GM19193 (cell line): ENCODE results near the gene CLDND2.
A peak's percentile ranks its signal among the peaks of the same experiment; 100 is the strongest.

ENCODE experiments used
- POLR2A ChIP-seq: IDR thresholded peaks from 4 replicates; pipeline ENCODE4 v1.6.1; 2011; ENCODE audit not compliant: insufficient read depth, insufficient read length; ENCODE audit errors: extremely low read depth

The CLDND2 gene

DNA sequence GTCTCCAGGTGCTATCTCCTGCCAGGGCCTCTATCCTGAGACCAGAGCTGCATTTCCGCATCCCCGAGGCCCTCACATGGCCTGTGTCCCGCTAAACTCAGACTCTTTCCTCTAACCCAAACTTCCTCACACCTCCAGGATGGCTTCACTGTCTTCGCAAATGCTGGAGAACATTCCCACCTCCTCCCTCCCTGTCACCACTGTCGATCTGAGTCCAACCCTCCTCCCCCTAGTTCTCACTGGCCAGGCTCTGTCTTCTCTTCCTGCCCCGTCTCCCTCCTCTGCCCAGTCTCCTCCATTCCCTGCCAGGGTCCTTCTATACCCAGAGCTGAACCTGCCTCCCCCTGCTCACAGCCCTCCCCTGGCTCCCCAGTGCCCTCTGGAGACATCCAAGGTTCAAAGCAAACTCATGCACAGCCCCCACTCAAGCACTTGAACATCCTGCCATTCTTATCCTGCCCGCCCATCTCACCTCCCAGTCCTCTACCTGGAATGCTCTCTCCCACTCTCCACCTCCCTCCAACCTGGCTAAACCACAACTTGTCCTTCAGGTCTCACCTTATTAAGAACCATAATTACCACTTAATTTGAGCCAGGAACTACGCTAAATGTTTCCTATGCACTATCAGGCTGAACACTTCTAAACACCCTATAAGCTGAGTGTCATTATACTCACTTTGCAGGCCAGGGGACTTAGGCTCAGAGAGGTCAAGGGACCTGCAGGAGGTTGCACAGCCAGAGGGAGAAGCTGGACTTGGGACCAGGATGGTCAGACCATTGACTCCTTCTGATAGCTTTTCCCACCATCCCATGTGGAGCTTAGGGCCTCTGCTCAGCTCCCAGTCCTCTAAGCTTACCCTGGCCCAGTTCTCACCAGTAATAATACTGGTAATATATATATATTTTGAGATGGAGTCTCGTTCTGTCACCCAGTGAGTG lies 25.9 kb downstream of the CLDND2 start:
- no peak for TF ChIP-seq POLR2A

DNA sequence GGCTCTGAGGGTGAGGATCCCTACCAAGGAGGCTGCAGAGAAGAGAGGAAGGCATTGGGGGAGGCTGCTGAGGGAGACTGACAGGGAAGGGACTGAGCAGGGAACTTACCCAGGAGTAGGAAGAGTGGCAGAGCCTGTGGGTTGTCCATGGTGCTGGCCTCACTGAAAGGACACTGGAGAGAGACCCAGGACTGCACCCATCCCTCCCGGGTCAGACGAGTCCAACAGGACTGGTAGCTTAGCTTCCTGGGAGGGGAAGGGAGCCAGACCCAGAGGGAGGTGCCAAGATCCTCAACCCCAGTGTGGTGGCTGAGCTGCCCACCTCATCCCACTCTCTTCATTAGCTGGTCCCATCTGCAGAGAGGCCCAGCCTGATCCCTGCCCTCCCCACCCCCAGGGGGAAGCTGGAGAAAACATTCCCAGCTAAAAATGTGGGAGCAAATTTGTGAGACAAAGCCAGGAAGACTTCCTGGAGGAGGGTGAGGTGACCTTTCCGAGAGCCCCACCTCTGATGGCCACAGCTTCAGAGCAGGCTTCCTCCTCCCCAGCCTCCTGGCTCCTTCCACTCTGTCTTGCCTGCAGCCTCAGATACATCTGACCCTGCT lies 26.7 kb downstream of the CLDND2 start, which contains the start of gene VSIG10L:
Gene VSIG10L, minus strand, starts transcription at position 164 of the 605 bp plus-strand sequence. Its CDS starts 15 bp downstream, at position 149.
- no peak for TF ChIP-seq POLR2A

DNA sequence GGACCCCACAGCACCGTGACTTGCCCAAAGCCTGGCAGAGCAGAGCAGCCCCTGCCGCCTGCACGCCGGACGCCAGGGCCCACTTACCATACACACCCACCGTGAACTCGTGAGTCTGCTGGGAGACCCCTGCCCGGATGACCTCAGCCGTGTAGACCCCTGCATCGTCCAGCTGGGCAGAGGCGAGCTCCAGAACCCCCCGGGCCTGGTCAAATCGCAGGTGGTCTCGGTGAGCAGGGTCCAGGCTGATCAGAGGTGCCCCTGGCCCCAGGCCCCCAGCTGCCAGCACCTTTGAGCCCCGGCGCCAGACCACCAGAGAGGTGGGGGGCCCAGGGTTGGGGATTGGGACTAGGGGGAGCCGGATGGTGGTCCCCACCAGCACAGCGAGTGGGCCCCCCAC lies 27.7 kb downstream of the CLDND2 start:
- no peak for TF ChIP-seq POLR2A

DNA sequence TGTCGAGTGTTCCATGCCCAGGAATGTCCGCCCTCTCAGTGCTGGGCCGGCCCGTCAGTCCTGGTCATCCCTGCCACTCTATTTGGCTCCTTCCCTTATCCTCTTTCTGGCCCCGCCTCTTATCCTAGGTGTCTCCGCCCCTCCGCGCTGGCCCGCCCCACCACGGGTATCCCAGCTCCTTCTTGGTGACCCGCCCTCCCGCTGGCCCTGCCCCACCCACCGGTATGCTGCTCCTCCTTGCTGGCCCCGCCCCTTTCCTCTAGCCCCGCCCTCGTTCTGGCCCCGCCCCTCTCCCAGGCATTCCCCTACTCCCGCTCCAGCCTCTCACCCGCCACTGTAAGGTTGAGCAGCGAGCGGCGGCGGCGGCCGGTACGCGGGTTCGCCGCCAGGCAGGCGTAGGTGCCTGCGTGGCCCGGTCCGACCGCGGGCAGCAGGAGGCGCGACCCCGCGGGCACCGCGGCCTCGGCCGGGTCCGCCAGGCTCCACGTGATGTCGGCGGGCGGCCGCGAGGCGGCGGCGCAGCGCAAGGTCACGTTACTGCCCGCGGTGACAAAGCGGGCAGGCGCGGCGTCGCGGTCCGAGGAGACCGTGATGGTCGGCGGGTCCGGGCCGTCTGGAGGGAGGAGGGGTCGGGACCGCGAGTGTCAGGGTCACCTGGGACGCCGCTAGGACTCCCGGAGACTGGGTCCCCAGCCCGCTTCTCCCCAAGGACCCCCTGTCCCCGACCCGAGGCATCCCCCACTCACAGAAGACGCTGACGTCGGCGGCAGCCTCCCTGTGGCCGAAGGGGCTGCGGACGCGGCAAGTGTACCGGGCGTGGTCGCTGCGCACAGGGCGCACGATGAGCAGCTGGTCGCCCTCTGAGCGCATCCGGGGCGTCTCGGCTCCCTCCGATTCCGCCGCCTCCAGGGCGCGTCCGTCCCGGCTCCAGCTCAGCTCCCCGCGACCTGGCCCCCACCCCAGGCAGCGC lies 28.8 kb downstream of the CLDND2 start:
- peak; percentile 23 for TF ChIP-seq POLR2A

DNA sequence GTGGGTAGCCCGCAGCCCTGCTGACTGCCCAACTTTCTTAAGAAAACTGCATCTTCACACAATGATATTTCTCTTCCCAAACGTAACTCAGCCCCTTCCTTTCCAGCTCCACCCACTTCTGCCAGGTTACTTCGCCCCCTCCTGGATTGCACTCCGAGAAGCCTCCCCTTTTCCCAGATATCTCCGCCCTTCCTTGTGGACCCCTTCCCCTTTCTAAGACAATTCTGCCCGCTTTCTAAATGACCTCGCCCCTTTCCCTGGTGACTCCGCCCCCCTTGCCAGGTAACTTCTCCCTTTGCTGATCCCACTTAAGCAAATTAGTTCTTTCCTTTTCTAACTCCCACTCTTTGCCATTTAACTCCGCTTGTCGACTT lies 29.5 kb downstream of the CLDND2 start:
- TF ChIP-seq POLR2A: no peak

DNA sequence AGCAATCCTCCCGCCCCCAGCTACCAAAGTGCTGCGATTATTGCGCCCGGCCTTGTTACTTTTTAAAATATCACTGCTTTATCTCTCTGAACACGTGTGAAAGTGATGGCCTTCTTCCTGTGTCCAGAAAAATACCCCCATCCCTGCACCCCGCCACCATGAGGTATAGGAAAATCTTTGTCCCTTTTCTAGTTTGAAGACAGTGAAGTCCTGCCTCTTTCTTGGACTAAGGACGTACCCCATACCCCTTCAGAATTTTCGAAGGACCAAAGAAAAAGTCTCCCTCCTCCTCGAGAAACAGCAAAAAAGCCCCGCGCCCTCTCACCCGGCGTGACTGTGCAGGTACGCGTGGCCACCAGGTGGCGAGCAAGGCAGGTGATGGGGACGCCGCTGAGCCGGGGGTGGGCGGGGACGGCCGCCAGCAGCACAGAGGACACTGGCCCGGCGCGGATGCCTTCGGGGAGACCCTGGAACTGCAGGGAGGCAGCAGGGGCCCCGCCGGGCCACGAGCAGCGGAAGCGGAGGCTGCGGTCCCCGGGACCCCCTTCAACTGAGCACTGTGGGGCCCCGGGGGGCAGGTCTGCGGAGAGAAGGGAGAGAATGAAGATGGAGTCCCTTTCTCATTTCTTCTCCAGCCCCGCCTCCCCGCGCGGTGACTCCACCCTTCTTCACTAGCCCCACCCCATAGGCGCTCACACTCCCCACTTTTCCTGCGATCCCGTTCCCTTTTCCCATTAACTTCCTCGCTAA lies 30.1 kb downstream of the CLDND2 start:
- TF ChIP-seq POLR2A: no peak

DNA sequence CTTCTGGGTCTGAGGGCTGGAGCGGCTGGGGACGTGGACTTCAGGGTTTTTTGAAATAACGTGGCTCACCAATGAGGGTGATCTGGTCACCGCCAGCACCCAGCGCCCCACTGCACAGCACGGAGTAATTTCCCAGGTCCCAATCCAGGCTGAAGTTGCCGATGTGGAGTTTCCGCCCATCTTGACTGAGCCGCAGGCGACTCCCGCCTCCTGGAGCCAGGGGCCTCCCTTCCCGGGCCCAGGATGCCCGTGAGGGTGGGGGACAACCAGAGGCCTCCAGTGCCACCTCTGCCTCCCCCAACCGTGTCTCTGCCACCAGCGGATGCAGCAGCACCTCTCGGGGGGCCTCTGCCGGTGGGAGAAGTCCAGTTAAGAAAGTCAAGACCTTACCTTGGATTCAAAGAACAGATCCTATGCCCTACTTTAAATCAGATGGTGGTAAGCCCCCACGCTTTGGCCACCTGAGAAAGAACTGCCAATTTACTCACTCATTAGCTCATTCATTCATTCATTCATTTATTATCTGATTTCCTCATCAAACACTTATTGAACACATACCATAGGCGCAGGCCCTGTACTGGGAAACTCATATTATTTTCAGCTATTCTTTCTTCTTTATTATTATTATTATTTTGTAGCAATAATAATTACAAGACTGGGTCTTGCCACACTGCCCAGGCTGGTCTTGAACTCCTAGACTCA lies 30.8 kb downstream of the CLDND2 start:
- no peak for TF ChIP-seq POLR2A

DNA sequence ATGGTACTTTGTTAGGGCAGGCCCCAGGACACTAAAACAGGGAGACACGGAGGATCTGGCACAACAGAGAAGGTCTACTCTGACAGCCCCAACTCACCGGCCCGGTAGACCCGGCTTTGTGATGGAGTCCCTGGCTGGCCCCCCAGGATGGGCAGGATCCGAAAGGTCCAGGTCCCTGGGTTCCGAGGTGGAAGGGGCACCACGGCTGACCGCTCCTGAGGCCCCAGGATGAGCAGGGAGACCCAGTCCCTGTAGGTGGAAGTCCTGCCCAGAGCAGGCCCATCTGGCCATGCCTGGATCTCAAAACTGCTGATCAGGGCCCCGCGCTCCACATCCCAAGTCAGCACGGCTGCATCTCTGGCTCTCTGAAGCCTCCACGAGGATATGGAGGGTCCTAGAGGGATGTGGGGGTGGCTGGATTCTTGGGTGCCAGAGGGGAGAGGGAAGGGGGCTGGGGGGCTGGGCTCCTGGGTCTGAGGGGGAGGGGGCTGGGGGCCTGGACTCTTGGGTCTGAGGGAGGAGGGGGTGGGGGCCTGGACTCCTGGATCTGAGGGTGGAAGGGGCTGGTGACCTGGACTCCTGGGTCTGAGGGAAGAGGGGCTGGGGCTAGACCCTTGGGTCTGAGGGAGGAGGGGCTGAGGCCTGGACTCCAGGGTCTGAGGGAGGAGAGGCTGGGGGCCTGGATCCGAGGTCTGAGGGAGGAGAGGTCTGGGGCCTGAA lies 31.5 kb downstream of the CLDND2 start:
- no peak for TF ChIP-seq POLR2A

DNA sequence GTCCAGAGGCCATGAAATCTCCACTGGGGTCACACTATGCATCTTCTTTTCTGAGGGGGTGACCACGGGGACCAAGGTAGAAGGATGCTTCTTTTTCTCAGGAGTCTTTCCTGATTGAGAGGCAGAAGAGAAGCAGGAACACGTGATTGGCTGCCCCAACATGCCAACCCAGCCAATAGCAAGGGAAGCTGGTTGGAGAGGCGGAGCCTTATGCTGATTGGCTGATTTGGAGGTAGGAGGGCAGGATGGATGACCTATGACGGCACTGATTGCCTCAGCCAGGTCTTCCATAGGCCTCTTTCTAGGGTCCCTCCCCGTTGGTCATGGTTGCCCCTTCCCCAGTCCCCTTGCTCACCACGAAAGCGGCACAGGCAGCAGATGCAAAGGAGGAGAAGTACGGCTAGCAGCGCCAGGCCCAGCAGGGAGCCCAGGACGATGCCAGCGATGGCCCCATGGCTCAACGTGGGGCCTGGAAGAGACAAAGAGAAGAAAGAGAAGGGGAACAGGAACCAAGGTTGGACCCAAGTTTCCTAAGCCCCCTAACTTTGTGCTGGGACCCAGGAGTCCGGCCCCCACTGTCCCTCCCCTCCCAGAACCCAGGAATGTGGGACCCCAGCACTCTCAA lies 34.9 kb downstream of the CLDND2 start:
- no peak for TF ChIP-seq POLR2A

DNA sequence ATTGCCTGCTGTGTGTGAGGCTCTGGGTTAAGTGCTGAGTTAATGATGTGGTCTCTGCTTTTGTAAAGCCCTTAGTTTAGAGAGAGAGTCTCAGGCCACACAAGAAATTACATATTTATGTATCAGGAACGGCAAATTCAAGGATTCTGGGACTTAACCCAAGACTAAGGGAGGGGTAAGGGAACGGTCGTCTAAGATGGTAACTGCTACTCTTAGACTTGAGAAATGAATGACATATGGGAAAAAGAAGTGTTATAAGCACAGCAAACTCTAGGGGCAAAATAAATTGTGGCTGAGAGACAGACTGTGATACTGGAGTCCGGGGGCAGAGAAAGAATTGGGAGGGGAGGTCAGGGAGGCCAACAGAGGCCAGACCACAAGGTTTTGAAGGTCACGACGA lies 37.1 kb downstream of the CLDND2 start:
- TF ChIP-seq POLR2A: no peak

DNA sequence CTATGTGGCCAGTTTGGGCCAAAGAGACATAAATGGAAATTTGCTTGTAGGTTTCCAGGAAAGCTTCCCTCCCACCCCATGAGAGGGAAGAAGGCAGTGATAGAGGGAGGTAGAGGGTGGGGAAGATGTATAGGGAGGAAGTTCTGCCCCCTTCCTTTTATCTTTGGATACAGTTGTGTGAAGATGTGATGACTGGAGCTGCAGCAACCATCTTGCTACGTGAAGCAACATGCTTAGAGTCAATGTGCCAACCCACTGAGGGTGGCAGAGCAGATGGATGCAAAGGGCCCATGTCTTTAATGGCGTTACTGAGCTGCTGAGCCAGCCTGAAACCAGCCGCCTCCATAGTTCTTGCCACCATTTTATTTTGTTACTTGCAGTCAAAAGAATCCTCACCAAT lies 37.6 kb downstream of the CLDND2 start:
- no peak for TF ChIP-seq POLR2A

DNA sequence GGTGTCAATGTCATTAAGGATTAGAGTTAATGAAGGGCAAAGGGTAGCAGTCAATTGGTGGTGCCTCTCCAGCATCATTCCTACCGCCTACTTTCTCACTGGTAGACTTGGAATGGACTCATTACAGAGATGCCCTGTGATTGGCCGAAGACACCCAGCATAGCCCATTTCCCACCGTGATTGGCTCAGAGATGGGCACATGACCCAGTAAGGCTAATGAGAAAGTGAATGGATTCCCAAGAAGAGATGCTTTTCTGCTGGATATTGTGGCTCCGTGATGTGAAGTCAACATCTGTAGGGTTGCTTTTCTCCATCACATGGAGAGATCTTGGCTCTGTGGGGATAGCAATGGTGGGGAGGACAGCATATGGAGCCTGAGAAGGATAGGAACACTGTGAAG lies 38.4 kb downstream of the CLDND2 start:
- no peak for TF ChIP-seq POLR2A

DNA sequence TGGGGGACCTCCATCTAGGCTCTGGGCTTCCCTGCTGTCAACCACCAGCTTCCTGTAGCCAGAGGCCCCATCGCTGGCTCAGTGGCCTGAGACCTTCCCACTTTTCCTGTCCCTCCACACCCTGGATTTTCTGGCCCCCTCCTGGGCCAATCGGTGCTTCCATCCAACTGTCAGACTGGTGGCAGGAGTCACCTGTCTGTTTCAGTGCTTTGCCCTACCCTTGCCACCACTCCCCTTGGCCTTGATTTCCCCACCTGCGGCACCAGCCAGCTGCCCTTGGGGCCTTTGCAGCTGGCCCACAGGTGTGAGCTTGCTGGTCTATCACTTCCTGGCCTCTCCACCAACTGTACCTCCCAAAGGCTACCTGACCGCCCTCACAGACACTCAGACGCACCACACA lies 39.4 kb downstream of the CLDND2 start:
- TF ChIP-seq POLR2A: no peak
